ENCODE data around the gene ZNF358. TPM values are rescaled to one million over a fixed set of nuclear protein-coding genes. Genes with fewer than 3 reads are reported as not detected.

ZNF358 gene
- total RNA-seq, 1 donor = 13.8 TPM

DNA sequence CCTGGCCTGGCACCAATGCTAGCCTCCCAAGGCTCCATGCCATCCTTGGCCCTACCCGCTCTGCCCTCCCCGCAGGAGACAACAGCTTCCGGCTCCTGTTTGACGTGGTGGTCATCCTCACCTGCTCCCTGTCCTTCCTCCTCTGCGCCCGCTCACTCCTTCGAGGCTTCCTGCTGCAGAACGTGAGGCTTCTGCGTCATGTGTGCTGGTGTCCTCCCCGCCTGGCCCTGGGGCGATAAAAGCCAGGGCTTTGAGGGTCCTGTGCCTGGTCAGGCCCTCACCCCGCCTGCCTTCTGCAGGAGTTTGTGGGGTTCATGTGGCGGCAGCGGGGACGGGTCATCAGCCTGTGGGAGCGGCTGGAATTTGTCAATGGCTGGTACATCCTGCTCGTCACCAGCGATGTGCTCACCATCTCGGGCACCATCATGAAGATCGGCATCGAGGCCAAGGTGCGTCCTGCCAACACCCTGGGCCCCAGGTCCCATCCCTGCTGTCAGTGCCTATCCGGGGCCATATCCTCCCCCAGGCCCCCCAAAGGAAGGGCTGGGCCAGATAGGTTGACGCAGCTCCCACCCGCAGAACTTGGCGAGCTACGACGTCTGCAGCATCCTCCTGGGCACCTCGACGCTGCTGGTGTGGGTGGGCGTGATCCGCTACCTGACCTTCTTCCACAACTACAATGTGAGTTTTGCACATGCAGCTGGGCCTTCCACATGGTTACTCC is 12.8 kb downstream of the ZNF358 start:
- DNase-seq (ENCODE audit: low read depth) = no peak
- TF ChIP-seq, protein P1, sequence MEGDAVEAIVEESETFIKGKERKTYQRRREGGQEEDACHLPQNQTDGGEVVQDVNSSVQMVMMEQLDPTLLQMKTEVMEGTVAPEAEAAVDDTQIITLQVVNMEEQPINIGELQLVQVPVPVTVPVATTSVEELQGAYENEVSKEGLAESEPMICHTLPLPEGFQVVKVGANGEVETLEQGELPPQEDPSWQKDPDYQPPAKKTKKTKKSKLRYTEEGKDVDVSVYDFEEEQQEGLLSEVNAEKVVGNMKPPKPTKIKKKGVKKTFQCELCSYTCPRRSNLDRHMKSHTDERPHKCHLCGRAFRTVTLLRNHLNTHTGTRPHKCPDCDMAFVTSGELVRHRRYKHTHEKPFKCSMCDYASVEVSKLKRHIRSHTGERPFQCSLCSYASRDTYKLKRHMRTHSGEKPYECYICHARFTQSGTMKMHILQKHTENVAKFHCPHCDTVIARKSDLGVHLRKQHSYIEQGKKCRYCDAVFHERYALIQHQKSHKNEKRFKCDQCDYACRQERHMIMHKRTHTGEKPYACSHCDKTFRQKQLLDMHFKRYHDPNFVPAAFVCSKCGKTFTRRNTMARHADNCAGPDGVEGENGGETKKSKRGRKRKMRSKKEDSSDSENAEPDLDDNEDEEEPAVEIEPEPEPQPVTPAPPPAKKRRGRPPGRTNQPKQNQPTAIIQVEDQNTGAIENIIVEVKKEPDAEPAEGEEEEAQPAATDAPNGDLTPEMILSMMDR (IDR thresholded peaks at IDR 0.05; ENCODE audit: insufficient read depth, low read depth, low read length) = no peak

DNA sequence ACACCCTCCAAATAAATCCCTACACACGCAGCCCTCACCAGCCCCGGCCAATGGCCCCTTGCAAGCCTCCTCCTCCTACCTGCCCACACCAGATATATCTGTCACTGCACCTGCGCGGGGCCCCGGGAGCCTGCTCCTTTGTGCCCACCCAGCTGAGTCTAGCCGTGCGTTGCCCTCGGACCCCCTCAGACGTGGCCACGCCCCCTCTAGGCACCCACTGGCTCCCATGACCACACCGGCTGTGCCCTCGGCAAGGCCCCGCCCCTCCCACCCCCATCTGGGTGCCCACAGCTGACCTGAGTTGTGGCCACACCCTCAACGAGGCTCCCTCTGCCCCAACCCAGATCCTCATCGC is 13.3 kb downstream of the ZNF358 start:
- no peak for DNase-seq (ENCODE audit: low read depth)
- no peak overlapping the region for H3K4me3 ChIP-seq (ENCODE audit: low read depth, low read length)
- TF ChIP-seq, protein P1 (IDR thresholded peaks at IDR 0.05; ENCODE audit: insufficient read depth, low read depth, low read length) = no peak

More for the DNA sequence above, 12.8 kb downstream of the ZNF358 start:
- no peak overlapping the region for H3K4me3 ChIP-seq (ENCODE audit: low read depth, low read length)

DNA sequence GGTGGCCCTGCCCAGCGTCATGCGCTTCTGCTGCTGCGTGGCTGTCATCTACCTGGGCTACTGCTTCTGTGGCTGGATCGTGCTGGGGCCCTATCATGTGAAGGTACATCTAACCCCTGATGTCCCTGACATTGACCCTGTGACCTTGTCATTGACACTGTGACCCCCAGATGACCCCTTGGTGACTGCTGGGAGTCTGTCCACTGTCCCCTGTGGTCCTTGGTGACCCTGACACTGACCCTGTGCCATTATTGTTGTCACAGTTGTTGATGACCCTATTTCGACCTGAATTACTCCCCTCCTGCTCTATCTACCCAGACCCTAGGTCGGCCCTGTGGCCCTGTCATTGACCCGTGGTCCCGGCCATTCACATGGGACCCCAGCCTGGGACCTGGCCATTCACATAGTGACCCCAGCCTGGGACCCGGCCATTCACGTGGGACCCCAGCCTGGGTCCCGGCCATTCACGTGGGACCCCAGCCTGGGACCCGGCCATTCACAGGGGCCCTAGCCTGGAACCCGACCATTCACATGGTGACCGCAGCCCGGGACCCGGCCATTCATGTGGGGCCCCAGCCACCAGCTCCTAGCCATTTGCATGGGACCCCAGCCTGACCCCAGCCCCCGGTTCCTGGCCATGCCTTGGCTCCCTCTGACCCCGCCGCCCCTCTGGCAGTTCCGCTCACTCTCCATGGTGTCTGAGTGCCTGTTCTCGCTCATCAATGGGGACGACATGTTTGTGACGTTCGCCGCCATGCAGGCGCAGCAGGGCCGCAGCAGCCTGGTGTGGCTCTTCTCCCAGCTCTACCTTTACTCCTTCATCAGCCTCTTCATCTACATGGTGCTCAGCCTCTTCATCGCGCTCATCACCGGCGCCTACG is 13.9 kb downstream of the ZNF358 start:
- H3K4me3 ChIP-seq (ENCODE audit: low read depth, low read length) = no peak overlapping the region
- TF ChIP-seq, protein P1 (IDR thresholded peaks at IDR 0.05; ENCODE audit: insufficient read depth, low read depth, low read length) = no peak
- DNase-seq (ENCODE audit: low read depth) = no peak

DNA sequence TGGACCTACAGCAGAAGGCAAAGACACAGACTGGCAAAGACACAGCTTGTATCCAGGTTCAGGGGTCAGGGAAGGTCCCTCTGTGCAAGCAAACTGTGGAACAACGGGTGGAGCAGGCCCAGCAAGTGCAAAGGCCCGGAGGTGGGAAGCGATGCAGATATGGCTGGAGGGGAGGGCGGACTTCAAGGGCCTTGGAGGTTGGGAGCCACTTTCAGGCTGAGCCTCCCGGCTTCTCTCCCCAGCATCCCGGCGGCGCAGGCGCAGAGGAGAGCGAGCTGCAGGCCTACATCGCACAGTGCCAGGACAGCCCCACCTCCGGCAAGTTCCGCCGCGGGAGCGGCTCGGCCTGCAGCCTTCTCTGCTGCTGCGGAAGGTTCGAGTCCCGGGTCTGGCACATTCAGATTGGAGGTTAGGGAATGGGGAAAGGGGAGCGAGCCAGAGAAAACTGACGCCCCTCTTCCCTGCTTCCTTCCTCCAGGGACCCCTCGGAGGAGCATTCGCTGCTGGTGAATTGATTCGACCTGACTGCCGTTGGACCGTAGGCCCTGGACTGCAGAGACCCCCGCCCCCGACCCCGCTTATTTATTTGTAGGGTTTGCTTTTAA is 17.5 kb downstream of the ZNF358 start:
- TF ChIP-seq, protein P1 (IDR thresholded peaks at IDR 0.05; ENCODE audit: insufficient read depth, low read depth, low read length) = no peak
- DNase-seq (ENCODE audit: low read depth) = peak; percentile 55
- peak overlapping the region; percentile 97 for H3K4me3 ChIP-seq (ENCODE audit: low read depth, low read length)

DNA sequence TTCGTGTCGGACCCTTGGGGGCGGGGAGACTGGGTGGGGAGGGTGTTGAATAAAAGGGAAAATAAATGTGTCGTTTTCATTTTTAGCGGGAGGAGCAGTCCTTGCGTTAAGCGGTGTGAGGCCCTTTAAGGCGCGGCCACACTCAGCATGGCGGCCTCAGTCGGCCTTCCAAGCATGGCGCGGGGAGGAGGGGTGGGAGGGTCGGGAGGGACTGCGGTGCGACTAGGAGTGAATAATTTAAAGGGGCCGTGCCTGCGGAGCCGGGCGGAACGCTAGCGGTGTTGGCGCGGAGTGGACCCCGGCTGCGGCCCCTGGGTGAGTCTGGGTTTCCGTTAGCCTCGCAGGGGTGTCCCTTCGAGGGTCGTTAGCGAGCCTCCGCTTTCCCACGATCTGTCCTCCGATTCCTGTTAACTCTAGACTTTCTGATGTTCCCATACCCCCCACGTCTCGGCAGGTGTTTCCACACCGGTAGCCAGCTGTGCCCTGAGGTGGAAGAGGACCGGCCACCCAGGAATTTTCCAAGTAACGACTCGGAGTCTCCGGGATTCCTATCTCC is 18.1 kb downstream of the ZNF358 start:
- TF ChIP-seq, protein P1 (IDR thresholded peaks at IDR 0.05; ENCODE audit: insufficient read depth, low read depth, low read length) = no peak
- H3K4me3 ChIP-seq (ENCODE audit: low read depth, low read length) = peak overlapping the region; percentile 97
- DNase-seq (ENCODE audit: low read depth) = peak; percentile 89

DNA sequence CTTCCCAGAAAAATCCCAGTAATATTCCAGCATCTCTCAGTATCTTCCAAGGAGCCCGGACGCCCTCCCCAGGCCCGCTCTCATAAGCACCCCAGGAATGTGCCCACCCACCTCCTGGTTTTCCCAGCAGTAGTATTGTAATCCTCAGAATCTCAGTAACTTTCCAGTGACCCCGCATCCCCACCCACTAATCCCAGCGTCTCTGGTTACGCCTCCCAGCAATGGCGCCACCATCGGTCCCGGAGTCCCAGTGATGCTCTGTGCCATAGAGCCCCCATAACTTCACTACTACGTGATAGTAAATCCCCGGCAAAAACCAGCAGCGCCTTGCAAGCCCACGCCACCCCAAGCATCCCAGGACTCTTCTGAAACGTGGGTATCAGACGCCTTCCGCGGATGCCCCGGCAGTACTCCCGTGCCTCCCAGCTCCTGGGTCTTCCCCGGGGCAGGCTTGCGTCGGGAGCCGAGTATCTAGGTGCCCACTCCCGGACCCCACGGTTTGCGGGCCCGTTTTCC is 18.7 kb downstream of the ZNF358 start:
- TF ChIP-seq, protein P1 (IDR thresholded peaks at IDR 0.05; ENCODE audit: insufficient read depth, low read depth, low read length) = peak; percentile 40
- H3K4me3 ChIP-seq (ENCODE audit: low read depth, low read length) = peak overlapping the region; percentile 97
- peak; percentile 97 for DNase-seq (ENCODE audit: low read depth)

Data from fibroblast of villous mesenchyme (primary cell).